NCI-H345 treated with DMSO at 0.1 percent for 48 hours (cell line): Measurements from ENCODE around the gene HOOK2.
"Not testable (repeated sequence)": the region's sequence is repeated elsewhere in the genome, so short reads cannot be mapped to it uniquely, and the experiment has no call there.

ENCODE experiments used
- DNase-seq: peaks from one replicate; lab custom pipeline; 2025; ENCODE audit not compliant: unreplicated experiment; lab: John Stamatoyannopoulos, UW

The HOOK2 gene

GRCh38 chr19:12774588-12775555, at the start of gene HOOK2:
HOOK2 (minus strand) TSS chr19:12775552; CDS start chr19:12775449, 103 bp downstream.
- DNase-seq, result peak; percentile 24

GRCh38 chr19:12821761-12822160, 46.4 kb upstream of the HOOK2 start:
- DNase-seq, result no peak

GRCh38 chr19:12817810-12818209, 42.5 kb upstream of the HOOK2 start:
- not testable (repeated sequence) for DNase-seq

- not testable (repeated sequence) for DNase-seq
Measured at GRCh38 chr19:12817188-12817587, 41.8 kb upstream of the HOOK2 start.

GRCh38 chr19:12815088-12815487, 39.7 kb upstream of the HOOK2 start:
- no peak for DNase-seq

- DNase-seq, result peak; percentile 26
Measured at GRCh38 chr19:12806242-12807081, 31.1 kb upstream of the HOOK2 start, which contains the start of gene RNASEH2A. RNASEH2A (plus strand) TSS chr19:12806584; CDS start chr19:12806674, 90 bp downstream.

GRCh38 chr19:12804051-12804450, 28.7 kb upstream of the HOOK2 start:
- no peak for DNase-seq

- DNase-seq, result no peak
Measured at GRCh38 chr19:12802267-12803106, 27.1 kb upstream of the HOOK2 start.

- no peak for DNase-seq
Measured at GRCh38 chr19:12801466-12802266, 26.3 kb upstream of the HOOK2 start, which contains the start of the genes PRDX2 and THSD8. PRDX2 (minus strand) TSS chr19:12801800; CDS start chr19:12801261, 539 bp downstream. THSD8 (plus strand) TSS chr19:12802069; CDS start chr19:12802072, 3 bp downstream.

GRCh38 chr19:12800923-12801465, 25.6 kb upstream of the HOOK2 start:
- no peak for DNase-seq

GRCh38 chr19:12800466-12800770, 25.1 kb upstream of the HOOK2 start:
- DNase-seq, result no peak

GRCh38 chr19:12799742-12800465, 24.6 kb upstream of the HOOK2 start:
- DNase-seq, result no peak

- DNase-seq, result not testable (repeated sequence)
Measured at GRCh38 chr19:12797607-12798006, 22.3 kb upstream of the HOOK2 start.

- no peak for DNase-seq
Measured at GRCh38 chr19:12797141-12797587, 21.8 kb upstream of the HOOK2 start.

- DNase-seq, result peak; percentile 19
Measured at GRCh38 chr19:12796146-12797071, 21.1 kb upstream of the HOOK2 start.

GRCh38 chr19:12794971-12795381, 19.6 kb upstream of the HOOK2 start:
- no peak for DNase-seq

GRCh38 chr19:12794196-12794941, 19.0 kb upstream of the HOOK2 start:
- no peak for DNase-seq
